NCI-H1048 (cell line): Measurements from ENCODE around the gene ENAH.
"Not testable (repeated sequence)": the region's sequence is repeated elsewhere in the genome, so short reads cannot be mapped to it uniquely, and the experiment has no call there.

ENCODE experiments used
- DNase-seq: peaks from one replicate; lab custom pipeline; 2025; lab: John Stamatoyannopoulos, UW

Gene ENAH

GRCh38 chr1:225525377-225525776 lies 127.5 kb downstream of the ENAH start:
- DNase-seq: no peak

GRCh38 chr1:225524570-225524969 lies 128.4 kb downstream of the ENAH start:
- DNase-seq: no peak

GRCh38 chr1:225523263-225523950 lies 129.5 kb downstream of the ENAH start:
- no peak for DNase-seq

DNA sequence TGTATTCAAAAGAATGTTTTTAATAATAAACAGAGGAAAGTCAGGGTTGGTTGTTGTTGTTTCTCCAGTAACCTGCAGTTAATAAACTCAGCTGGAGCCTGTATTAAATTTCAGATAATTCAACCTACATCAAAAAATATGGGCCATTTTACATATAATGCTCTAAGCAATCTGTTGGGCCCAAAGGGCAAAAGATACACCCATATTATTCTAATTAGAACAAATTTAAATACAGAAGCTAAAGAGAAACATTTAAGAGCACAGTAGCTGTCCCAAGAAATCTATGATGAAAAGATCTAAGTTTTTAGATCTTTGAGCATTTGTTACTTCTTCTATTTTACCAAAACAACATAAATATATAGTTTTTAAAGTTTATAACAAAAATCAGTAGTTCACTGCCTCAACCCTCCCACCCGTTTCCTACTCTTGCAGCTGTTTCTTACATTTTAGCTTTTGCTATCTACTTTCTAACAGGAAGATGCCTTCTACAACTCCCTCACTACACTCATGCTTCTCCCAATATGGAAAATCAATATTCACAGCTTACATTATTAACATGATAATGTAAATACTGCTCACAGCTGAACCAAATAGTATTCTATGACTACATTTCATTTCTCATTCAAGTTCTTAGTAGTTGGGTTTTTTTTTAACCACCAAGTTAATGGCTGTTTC lies 130.2 kb downstream of the ENAH start:
- DNase-seq: no peak

GRCh38 chr1:225520587-225521227 lies 132.2 kb downstream of the ENAH start:
- DNase-seq: no peak

DNA sequence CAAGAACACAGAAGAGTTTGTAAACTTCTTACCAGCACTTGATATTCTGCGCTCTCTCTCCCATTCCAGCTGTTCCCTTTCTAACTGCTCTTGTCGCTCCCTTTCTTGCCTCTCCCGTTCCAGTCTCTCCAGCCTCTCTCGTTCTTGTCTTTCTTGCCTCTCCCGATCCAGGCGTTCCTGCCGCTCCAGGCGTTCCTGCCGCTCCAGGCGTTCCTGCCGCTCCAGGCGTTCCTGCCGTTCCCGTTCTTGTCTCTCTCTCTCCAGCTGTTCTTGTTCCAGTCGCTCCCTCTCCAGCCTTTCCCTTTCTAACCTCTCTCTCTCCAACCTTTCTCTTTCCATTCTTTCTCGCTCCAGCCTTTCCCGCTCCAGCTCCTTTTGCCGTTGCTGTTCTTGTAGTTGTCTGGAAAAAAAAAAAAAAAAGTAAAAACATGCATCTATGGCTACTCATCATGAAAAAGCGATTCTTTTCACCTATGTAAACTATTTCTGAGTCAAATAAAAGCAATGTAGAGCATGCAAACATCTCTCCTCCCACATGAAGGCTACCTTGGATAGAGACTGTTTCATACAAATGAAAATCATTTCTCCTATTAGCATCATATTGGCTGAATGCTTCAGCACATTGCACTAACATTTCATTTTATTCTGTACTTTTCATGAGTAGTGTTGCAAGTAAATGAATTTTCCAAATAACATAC lies 133.6 kb downstream of the ENAH start:
- DNase-seq: no peak

DNA sequence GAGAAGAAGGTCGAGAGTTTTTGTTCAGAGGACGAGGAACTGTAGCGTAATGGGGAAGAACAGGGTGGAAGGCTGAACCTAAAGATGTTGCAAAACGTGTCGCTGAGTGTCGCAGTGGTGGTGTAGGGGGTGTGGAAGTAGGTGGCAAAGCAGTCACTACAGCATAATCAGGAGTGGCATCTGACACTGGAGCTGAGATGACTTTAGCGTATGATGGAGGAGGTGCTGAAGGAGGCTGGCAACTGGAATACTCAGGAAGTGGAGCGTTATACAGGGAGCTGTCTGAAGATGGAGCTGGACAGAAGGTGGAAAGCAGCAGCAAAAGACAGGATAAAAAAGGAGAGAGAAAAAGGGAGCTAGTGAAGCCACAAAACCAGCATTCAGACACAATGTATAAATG lies 135.2 kb downstream of the ENAH start:
- DNase-seq: no peak

- no peak for DNase-seq
Observed at GRCh38 chr1:225517221-225517620, 135.7 kb downstream of the ENAH start.

DNA sequence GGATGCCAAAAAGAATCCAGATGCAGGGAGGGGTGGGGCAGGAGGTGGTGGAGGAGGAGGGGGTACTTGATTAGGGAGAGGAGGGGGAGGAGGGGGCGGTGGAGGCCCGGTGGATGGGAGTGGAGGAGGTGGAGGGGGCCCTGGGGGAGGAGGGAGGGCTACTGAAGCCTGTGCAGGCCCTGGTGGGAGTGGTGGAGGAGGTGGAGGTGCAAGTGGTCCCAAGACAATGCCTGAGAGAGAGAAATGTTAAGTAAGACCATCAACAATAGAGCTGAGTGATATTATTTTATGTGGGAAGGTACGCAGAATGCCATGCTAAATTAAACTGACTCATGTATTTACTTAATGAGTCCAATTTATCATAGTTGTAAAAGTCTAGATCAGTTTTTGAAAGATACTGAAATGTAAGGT lies 138.2 kb downstream of the ENAH start:
- no peak for DNase-seq

DNA sequence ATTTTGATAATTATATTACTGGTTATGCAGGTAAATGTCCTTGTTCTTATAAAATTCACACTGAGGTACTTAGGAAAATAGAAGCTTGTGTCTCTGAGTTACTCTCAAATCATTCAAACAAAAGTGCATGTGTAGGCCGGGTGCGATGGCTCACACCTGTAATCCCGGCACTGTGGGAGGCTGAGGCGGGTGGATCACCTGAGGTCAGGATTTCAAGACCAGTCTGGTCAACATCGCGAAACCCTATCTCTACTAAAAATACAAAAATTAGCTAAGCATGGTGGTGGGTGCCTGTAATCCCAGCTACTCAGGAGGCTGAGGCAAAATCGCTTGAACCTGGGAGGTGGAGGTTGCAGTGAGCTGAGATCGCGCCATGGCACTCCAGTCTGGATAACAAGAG lies 139.3 kb downstream of the ENAH start:
- DNase-seq: not testable (repeated sequence)

DNA sequence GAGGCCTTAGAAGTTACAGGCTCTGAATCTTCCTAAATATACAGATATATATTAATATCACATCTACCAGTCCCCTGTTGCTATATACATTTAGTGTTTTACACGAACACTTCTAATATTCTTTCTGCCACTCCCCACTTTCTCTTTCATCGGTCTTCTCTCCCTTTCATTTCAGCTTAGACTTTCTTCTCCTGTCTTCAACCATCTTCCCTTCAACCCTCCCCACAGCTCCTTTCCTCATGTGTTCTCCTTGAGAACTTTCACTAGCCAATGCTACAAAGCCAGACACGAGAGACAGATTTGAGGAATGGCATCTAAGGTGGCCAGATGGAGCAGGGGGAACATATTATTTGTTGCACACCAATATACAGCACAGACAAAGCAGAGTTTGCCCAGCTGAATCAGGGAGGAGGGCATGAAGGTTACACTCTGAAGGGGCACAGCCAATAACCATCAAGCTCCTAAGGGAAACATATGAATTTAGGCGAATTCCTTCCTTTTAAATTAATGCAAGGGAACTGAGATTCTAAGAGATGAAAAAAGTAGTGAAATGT lies 141.0 kb downstream of the ENAH start:
- no peak for DNase-seq

DNA sequence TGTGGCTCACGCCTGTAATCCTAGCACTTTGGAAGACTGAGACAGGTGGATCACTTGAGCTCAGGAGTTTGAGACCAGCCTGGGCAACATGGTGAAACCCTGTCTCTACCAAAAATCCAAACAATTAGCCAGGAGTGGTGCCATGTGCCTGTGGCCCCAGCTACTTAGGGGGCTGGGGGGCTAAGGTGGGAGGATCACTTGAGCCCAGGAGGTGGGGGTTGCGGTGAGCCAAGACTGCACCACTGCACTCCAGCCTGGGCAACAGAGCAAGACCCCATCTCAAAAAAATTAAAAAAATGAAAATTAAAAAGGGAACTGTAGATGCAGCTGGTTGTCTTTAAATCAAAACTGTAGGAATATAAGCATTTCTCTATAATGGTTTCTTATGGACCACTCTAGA lies 142.2 kb downstream of the ENAH start:
- DNase-seq: not testable (repeated sequence)

GRCh38 chr1:225509770-225510169 lies 143.2 kb downstream of the ENAH start:
- no peak for DNase-seq

GRCh38 chr1:225509376-225509707 lies 143.6 kb downstream of the ENAH start:
- DNase-seq: no peak

DNA sequence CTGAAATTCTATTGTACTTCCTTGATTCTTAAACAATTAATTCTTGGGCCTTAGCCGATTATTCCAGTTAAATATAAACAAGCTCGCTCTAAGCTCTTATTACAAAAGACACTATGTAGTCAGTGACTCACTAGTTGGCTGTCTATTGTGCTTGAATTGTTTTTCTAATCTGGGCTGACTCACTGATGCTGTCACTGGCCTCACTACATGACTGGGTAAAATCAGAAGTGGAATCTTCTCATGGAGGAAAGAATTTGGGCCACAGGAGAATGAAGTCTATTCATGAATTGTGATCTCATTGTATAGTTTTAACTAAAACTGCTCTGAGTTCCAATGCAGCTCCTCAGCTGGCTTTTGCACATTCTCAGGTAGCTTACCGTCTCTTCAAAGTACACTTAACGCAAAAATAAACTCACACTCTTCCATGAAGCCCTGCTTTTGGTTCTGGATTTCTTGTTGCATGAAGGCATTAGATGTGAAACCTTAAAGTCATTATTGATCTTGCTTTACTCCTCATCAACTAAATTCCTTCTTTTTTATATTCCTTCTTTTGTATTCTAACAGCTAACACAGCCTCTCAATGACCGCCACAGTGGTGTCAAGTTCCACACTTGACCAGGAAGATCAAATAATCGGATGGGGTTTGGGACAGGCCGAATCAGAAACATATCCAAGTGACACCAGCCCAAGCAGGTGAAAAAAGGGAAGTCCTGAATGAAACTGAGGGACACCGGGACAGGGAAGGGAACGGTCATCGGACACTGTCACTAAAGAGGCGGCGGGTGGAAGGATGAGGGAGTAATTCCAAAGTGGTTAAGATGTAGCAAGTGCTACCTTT lies 144.2 kb downstream of the ENAH start:
- no peak for DNase-seq

GRCh38 chr1:225506727-225507126 lies 146.2 kb downstream of the ENAH start:
- no peak for DNase-seq

DNA sequence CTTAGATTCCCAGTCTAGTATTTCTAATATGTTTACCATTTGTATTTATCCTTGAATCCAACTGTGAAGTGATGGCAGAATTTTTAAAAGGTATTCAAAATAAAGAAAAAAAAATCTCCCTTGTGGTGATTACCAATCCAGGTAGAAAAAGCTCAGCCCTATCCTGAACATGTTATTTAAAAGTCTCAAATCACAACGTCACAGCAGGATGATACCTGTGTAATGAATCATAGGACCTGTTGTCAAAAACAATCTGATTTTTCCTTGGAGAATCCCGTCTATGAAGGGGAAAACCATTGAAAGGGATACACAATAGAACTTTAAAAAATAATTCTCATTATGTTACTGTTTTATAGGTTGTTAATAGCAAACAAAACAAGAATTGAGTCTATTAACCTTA lies 148.1 kb downstream of the ENAH start:
- DNase-seq: no peak

GRCh38 chr1:225500624-225501192 lies 152.2 kb downstream of the ENAH start:
- DNase-seq: no peak

DNA sequence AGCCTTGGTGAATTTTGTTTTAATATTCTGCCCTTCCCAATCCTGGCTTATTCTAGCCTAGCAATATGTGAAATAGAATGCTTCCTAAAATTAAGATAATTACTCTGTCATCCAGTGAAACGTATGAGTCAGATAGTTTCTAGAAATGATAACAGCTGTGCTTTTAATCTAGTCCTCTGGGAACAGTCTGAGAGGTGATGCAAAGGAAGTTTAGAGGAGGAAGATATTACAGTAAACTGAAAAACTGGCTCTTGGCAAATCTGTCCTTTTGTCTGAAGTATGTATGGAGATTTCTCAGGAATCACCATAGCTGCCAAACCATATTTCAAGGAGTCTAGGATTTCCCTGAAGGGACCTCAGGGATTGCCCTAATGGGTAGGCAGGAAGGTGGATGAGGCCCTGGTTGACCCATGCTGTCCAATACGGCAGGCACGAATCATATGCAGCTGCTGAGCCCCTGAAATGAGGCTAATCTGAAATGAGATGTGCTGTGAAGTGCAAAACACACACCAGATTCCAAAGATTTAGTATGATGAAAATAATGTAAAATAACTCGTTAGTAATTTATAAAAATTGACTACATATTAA lies 154.3 kb downstream of the ENAH start:
- DNase-seq: no peak

DNA sequence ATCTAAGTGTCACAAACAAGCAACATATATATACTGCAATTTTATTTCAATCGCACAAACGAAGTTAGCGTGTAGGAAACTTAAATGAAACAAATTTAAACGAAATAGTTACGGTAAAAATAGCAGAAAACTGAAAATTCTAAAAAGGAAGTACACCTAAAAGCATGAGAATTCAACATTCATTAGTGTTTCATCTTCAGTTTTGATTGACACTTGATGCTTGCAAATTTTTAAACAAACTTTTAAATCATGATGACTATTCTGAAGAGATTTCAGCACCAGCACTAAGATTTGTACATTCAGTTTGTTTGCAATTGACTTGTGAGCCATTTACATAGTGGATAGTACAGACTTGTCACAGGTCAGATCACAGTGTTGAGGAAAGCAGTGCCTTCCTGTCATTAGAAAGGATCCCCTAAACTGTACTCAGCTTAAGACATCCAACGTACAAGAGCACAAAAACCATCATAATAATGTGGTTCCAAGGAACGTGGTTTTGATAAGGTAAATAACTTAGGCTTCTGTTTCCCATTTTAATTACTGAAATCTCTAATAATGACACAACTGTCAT lies 158.0 kb downstream of the ENAH start:
- no peak for DNase-seq
